ENCODE measurements around the gene GABBR2.

Gene GABBR2

DNA sequence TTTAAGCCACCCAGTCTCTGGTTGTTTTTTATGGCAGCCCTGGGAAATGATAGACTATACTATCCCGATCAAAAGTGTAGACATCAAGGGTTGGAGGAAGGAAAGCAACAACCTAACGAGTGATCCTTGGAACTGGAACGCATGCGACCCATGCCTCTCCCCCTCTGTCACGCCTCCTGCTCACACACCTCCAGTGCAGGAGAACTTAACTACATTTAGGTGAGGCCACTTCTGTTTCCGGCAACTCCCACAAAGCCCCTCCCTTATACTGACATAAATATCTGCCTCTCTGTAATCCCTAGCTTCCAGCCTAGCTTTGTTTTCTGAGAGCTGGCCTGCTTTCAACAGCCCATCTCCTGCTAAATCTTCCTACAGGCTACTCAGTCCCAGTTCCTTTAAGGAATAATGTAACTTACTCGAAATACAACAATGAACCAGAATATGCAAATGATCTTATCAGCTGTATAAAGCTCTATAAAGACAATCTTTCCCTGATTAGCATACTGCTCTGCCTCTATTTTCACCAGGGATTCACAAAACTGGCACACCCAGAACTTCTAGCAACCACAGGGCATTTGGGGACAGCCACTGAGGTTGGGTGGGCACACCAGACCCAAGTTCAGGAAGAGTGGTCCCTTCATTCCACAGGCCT lies 73.9 kb downstream of the GABBR2 start:
- TF ChIP-seq, protein P1, sequence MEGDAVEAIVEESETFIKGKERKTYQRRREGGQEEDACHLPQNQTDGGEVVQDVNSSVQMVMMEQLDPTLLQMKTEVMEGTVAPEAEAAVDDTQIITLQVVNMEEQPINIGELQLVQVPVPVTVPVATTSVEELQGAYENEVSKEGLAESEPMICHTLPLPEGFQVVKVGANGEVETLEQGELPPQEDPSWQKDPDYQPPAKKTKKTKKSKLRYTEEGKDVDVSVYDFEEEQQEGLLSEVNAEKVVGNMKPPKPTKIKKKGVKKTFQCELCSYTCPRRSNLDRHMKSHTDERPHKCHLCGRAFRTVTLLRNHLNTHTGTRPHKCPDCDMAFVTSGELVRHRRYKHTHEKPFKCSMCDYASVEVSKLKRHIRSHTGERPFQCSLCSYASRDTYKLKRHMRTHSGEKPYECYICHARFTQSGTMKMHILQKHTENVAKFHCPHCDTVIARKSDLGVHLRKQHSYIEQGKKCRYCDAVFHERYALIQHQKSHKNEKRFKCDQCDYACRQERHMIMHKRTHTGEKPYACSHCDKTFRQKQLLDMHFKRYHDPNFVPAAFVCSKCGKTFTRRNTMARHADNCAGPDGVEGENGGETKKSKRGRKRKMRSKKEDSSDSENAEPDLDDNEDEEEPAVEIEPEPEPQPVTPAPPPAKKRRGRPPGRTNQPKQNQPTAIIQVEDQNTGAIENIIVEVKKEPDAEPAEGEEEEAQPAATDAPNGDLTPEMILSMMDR (conservative IDR thresholded peaks at IDR 0.05; ENCODE audit: low read depth): no peak
- no peak for DNase-seq (ENCODE audit: low spot score)

DNA sequence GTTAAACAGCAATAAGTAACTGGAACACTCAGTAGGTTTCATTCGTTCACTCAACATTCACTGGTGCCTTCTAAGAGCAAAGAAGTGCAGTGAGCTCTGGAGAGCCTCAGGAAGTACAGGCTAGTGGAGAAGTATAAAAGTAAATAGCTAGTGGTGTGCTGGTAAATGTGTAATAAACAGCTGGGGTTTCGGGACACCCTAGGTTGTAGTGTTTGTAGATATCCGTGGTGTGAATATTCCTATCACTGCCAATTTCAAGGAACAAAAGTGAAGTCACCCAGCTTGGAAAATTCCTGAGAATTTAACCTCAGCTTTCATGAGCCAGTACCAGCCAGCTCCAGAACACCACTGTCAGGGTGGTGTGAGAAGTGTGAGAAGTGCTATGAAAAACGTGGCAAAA lies 75.9 kb downstream of the GABBR2 start:
- ChIA-PET CTCF (no interaction called here), POLR2A (ENCODE audit: low non-redundant PET) (no interaction called here)
- TF ChIP-seq, protein P1 (conservative IDR thresholded peaks at IDR 0.05; ENCODE audit: low read depth): no peak
- no peak for DNase-seq (ENCODE audit: low spot score)
- H3K27ac ChIP-seq: no peak overlapping the region

More for the DNA sequence above, 73.9 kb downstream of the GABBR2 start:
- ChIA-PET CTCF (interaction anchor here (0.5 to 1.0 kb wide), 4 partner anchors 49 to 319 kb away, joined by 3 to 5 read pairs (median 4); no protein-coding TSS in a partner anchor), POLR2A (ENCODE audit: low non-redundant PET) (no interaction called here)
- H3K27ac ChIP-seq: no peak overlapping the region

DNA sequence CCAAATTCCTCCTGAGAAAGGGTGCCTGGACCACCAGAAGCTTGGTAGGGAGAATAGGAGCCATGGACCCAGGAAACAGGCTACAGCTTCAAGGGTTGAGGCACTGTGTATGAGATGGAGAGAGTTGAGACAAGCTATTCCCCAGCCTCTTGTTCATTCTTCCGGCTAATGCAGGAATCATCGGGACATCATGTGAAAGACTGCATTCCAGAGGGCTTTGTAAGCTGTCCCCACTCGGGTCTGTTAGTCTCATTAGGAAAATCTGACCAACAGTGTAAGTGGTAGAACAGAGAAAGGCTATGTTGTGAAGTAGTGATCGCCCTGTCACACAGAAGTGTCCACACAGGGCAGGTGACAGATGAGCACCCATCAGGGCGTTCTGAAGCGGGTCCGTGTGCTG lies 81.4 kb downstream of the GABBR2 start:
- H3K27ac ChIP-seq: no peak overlapping the region
- ChIA-PET POLR2A (ENCODE audit: low non-redundant PET) (no interaction called here), CTCF (interaction anchor here (0.7 kb wide), 1 partner anchor 1374 kb away, joined by 4 read pairs; no protein-coding TSS in a partner anchor)
- TF ChIP-seq, protein P1 (conservative IDR thresholded peaks at IDR 0.05; ENCODE audit: low read depth): no peak
- DNase-seq (ENCODE audit: low spot score): no peak

DNA sequence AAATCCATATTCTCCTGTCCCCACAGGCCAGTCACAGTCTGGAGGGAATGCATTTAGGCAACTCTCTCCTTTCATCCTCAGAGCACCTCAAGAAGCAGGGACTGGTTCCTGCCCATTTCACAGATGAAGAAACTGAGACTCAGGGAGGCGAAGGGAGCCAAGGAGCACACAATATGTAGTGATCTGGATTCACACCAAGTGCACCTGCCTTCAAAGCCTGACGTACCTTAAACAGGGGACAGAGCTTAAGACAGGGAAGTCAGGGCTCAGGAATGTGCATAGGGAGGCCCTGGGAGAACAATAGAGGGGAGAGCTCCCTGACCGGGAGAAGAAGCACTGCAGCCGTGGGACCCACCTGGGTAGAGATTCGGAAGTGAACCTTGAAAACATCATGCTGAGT lies 83.0 kb downstream of the GABBR2 start:
- no peak overlapping the region for H3K27ac ChIP-seq
- TF ChIP-seq, protein P1 (conservative IDR thresholded peaks at IDR 0.05; ENCODE audit: low read depth): no peak
- CTCF ChIA-PET: interaction anchor here (1.0 kb wide), 1 partner anchor 211 kb away, joined by 3 read pairs; no protein-coding TSS in a partner anchor
- POLR2A ChIA-PET (ENCODE audit: low non-redundant PET): no interaction called here
- no peak for DNase-seq (ENCODE audit: low spot score)

DNA sequence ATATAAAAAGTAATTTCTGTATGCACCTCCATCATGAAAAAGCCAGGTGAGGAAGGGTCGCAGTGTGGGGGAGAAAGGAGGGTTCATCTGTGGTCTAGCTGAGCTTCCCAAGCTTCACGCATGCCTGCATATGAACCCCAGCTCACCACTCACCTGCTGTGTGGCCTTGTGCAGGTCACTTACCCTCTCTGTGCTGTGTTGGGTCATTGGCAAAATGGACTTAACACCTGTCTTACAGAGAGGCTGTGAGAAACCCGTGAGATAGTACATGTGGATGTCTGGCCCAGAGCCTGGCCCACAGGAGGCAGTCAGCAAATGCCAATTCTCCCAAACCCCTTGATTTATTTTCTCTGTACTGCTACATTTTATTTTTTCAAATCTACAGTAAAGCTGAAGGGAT lies 88.9 kb downstream of the GABBR2 start:
- CTCF ChIA-PET: no interaction called here
- H3K27ac ChIP-seq: no peak overlapping the region
- TF ChIP-seq, protein P1 (conservative IDR thresholded peaks at IDR 0.05; ENCODE audit: low read depth): no peak
- POLR2A ChIA-PET (ENCODE audit: low non-redundant PET): no interaction called here
- DNase-seq (ENCODE audit: low spot score): no peak

DNA sequence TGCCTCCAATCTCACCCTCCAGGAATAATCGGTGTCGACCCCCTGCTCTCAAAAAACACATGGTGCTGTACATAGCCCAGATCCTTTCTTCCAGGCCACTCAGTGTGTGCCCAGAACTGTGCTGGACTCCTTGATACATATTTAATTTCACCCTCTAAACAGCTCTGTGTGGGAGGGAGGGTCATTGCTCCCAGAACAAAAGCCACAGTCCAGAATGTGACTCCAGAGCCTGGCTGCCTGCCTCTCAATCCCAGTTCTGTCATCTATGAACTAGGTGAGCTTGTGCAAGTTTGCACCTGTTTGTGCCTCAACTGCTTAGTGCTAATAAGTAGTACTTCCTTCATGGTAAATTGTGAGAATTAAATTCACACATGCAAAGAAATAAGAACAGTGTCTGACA lies 93.1 kb downstream of the GABBR2 start:
- TF ChIP-seq, protein P1 (conservative IDR thresholded peaks at IDR 0.05; ENCODE audit: low read depth): no peak
- DNase-seq (ENCODE audit: low spot score): no peak
- H3K27ac ChIP-seq: no peak overlapping the region
- ChIA-PET POLR2A (ENCODE audit: low non-redundant PET) (interaction anchor here (0.5 kb wide), 1 partner anchor 1814 kb away, joined by 4 read pairs; no protein-coding TSS in a partner anchor), CTCF (interaction anchor here (0.6 kb wide), 2 partner anchors 28 to 160 kb away, joined by 3 read pairs; no protein-coding TSS in a partner anchor)

All from RWPE1 (cell line).